Measurements from ENCODE around the gene RECK.

- TF ChIP-seq TARDBP (IDR thresholded peaks at IDR 0.05) (no peak), SUZ12 (IDR thresholded peaks at IDR 0.05) (no peak), FOXK2 (IDR thresholded peaks at IDR 0.05) (no peak), FOXM1 (IDR thresholded peaks at IDR 0.05; ENCODE audit: borderline replicate concordance) (no peak), ELF4 (IDR thresholded peaks at IDR 0.05) (no peak), HDGF (IDR thresholded peaks at IDR 0.05; ENCODE audit: borderline replicate concordance) (no peak), FOXA1 (IDR thresholded peaks at IDR 0.05) (no peak), CTBP1 (IDR thresholded peaks at IDR 0.05; ENCODE audit: borderline replicate concordance) (no peak)
Measured at GRCh38 chr9:36021968-36022367, 14.7 kb upstream of the RECK start.

Data from HEK293T (cell line).